ENCODE measurements around the gene PEAR1.

GRCh38 chr1:156862584-156862983 lies 30.9 kb upstream of the PEAR1 start:
- TF ChIP-seq TARDBP (IDR thresholded peaks at IDR 0.05) (no peak), ARNT (IDR thresholded peaks at IDR 0.05) (no peak), SP1 (IDR thresholded peaks at IDR 0.05) (no peak), ELF4 (IDR thresholded peaks at IDR 0.05) (no peak), FOXM1 (IDR thresholded peaks at IDR 0.05; ENCODE audit: borderline replicate concordance) (no peak), FOXA1 (IDR thresholded peaks at IDR 0.05) (no peak)
